Measurements from ENCODE around the gene IRF2BPL. TPM values are rescaled to one million over a fixed set of nuclear protein-coding genes. Genes with fewer than 3 reads are reported as not detected.
"Not testable (repeated sequence)": the region's sequence is repeated elsewhere in the genome, so short reads cannot be mapped to it uniquely, and the experiment has no call there.

Gene IRF2BPL
- polyA plus RNA-seq, 3 donors, result 42.5 to 48.1 (median 45.5) TPM

DNA sequence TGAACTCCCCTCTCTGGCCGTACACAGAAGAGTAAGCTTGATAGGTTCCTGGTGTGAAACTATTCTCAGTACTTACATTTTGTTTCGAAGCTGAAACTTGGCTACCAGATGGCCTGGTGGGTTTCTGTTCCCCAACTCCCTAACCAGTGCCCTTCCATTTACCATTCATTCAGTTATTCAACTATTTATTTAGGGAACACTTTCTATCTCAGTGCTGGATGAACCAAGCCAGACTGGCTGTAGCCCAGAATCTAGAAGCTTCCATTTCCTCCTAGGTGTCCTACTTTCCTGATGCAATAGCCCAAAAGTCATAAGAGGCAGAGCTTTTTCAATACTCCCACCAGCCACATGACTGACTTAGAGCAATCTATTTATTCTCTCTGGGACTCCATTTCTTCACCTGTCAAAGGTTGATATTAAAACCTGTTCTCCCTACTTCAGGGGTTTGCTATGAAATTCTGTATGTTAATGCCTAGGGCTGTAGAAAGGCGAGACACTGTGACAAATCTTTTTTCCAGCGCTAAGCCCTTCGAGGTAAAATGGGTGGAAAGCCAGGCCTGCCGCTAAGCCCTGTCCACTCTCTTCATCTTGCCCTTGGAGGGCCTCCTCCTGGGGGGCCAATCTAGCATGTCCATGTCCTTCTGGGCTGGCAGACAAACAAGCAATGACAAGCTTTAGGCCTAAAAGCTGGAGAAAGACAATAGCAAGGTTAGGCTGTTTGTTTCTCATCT is 8.1 kb upstream of the IRF2BPL start:
- no peak for DNase-seq (ENCODE audit: low read depth in 3 of 3, low spot score in 2 of 3)

DNA sequence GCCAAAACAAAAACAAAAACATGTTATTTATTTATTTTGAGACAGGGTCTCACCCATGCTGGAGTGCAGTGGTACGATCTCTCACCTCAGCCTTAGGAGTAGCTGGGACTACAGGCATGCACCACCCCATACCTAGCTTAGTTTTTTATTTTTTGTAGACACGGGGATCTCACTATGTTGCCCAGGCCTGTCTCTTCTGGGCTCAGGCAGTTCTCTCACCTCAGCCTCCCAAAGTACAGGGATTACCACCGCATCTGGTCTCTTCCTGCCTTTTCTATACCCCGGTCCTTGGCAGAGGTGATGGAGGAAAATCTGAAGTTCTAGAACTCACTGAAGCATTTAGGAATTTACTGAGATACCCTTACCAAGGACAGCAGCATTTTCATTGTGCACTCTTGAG is 6.8 kb upstream of the IRF2BPL start:
- no peak for DNase-seq (ENCODE audit: low read depth in 3 of 3, low spot score in 2 of 3)

DNA sequence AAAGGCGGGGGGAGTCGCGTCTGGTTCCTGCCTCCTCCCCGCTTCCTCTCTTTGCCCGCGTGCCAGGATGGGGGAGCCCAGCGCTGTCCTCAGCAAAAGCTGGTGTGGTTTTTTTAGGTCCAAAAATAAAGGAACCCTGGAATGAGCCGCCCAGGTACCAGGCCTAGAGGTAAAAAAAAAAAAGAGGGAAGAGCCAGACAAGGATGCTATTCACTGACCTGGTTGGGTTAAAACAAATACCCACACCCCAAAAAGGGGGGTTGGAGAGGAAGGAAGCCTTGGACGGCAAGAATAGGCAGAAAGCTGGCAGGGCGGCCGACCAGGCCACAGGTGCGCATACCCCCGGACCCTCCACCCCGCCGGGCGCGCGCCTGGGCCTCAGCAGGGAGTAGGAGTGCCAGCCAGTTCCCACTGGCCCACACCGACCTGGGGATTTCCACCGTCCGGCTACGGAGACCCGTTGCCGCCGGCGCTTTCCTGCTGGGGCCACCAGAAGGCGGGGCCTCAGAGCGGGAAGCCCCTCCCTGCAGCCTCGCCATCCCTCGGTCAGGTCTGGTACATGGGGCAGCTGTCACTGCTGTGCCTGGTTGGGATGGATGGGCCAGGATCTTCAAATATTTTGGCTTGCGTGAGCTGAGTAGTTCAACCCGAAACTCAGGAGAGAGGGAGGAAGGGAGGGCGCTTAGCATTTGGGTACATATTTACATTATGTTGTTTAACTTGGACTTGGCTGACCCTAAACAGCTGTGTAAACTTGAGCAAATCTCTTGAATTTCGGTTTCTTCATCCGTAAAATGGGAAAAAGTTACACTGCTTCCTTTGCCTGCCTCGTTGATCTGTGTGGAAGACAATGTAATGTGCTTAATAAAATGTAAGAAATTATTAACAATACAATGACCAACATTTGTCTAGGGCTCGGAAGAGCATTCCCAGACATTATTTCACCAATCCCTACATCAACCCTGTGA is 5.4 kb upstream of the IRF2BPL start:
- no peak for DNase-seq (ENCODE audit: low read depth in 3 of 3, low spot score in 2 of 3)

DNA sequence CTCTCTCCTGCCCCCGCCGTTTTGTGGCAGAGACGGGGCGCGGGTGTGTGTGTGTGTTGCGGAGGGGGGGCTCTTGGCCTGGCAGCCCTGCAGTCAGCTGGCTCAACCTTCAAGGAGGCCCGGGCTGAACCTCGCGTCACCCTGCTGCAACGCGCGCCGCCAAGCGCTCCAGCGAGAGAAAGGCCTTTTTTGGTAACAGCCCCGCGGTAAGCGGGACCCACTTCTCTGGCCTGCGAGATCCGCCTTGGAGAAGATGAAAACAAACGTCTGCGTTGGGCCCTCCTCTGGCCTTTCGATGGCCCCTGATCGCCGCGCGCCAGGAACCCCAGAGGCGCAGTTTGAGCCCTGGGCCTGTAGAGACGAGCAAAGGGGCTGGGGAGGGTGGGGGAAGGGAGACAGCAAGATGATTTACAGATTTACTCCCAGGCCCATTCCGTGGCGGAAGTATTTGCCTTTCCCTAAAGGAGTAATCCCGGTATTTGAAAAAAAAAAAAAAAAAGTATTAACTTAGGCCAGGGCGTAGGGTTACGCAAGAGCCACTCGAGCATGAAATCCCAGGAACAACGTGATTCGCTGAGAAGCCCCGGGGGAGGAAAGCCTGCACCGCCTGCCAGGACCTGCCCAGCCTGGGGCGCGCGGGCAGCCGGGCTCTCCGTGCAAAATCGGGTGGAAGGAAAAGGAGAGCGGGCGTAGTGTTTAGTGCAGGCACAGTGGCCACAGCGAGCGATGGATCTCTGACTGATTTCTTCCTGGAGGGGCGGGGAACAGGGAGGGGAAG is 4.5 kb upstream of the IRF2BPL start:
- peak in 1 of 3 donors; percentile 90 for DNase-seq (ENCODE audit: low read depth in 3 of 3, low spot score in 2 of 3)

DNA sequence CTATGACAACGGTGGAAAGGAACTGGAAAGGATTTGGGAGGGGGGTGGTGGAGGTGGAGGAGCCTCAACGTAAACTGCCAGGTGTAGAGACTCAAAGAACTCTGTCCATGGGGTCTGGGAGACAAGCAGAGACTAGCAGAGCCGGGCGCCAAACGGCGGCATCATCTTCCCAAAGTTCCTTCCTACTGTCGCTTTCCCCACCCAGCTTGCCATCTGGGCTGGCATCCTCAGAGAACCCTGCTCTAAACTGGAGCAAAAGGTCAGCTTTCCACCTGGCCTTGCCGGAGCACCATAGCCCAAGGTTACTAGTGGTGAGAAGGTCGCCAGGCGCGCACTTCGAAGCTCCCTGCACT is 4.0 kb upstream of the IRF2BPL start:
- no peak for DNase-seq (ENCODE audit: low read depth in 3 of 3, low spot score in 2 of 3)

DNA sequence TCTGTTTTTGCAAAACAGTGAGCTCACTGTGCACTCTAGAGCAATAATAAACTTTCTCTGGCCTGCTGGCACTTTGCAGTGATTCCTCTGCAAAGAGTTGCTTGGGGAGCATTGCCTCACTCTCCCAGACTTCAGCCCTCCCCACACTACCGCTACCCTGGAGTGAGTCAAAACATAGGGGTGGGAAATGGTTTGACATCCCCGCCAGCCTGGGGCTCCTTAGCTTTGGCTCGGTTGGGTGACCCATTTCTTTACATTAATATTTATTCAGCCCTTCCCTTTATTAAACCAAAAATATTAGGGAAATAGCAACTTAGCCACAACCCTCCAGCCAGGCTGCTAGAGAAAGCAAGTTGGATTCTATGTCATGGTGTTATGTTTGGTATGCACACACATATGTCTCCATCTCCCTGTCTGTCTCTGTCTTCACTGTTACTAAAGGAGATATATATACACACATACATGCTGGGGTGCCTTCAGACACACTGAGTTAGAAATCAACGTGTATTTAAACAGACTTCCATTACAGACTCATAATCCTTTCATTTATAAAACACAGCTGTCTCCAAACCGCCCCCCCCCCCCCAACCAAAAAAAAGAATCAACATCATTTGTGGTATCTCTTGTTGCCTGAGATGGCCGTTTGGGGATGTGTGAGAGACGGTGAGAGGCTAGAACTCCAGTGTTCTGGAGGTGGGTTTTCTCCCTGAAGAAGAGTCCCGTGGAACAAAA is 3.4 kb upstream of the IRF2BPL start:
- DNase-seq (ENCODE audit: low read depth in 3 of 3, low spot score in 2 of 3), result no peak

DNA sequence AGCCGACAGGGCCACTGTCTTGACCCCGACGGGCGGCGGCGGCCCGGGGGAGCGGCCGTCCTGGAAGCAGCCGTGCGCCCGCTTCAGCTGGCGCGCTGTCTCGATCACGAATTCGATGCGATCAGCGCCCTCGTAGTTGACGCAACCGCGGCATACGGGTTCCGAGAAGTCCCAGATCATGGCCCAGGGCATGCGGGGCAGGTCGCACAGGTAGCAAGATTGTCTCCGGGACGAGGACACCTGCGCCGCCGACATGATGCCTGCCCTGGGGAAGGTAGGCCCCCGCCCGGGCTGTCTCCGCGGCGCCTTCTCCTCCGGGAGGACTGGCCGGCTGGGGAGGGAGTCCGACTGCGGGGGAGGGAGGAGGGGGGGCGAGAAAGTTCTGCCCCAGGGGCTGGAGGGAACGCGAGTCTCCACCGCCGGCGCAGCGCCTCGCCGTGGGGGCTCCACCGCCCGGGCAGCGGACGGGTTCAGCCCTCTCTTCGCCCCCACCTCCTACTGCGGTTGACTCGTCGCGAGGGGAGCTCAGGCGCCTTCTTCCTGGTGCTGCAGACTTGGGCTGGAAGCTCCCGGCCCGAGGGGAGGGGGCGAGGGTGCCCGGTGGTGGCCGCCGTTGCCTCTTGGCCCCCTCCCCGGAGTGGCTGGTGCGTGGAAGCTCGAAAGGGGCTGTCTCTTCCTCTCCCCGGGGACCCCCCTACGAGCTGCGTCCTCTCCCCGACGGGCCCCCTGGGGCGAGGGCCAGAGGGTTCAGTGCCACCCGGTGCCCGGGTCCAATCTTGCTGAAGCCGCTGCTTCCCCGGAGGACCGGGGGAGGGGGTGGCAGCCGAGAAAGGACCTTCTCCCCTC is 747 bp downstream of the IRF2BPL start:
- no peak for DNase-seq (ENCODE audit: low read depth in 3 of 3, low spot score in 2 of 3)

DNA sequence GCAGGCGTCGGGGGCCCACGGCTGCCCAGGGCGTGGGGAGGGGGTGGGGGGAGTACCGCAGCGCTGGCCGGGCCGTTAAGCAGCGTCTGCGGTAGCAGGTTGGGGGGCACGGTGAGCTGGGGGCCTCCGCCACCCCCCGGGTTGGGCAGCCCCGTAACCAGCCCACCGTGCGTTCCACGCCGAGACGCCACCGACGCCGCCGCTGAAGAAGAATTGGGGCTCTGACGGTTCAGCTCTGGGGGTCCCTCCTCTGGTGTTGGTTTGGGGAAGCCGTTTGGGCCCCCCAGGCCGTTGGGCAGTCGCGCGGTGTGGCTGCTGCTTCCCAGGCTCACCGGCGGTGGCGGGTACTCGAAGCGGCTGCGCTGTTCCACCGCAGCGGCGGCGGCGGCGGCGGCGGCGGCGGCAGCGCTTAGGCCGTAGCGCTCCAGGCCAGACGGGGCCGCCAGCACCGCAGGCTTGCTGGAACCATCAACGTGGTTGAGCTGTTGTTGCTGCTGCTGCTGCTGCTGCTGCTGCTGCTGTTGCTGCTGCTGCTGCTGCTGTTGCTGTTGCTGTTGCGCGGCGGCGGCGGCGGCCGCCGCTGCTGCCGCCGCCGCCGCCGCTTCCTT is 1.5 kb downstream of the IRF2BPL start:
- DNase-seq (ENCODE audit: low read depth in 3 of 3, low spot score in 2 of 3), result no peak

DNA sequence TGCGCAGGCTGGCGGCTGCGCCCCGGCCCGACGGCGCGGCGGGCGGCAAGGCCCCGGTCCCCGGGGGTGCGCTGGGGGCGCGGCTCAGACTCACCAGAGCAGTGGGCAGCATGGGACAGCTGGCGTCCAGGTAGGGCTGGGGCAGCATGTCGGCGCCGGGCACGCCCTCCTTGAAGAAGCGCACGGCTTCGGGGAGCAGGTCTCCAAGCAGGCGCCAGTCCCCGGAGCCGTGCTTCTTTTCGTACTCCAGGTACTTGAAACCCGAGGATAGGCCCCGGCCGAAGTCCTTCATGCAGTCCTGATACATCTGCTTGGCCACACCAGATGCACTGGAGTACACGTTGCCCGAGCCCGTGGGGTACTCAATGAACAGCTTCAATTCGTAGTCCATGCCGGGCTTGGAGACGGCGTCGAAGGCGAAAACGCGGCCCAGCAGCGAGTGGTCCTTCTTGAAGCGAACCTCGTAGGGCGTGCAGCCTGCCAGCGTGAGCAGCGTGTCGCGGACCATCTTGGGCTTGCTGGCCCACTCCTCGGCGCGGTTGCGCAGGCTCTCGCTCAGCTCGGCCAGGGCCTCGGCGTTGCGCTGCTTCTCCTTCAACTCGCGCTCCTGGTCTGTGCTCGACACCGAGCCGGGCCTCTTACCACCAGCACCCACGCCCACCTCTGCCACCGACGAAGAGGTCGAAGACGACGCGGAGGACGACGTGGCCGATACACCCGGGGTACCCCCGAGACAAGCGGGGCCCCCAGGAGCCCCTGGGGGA is 2.2 kb downstream of the IRF2BPL start:
- DNase-seq (ENCODE audit: low read depth in 3 of 3, low spot score in 2 of 3), result no peak

DNA sequence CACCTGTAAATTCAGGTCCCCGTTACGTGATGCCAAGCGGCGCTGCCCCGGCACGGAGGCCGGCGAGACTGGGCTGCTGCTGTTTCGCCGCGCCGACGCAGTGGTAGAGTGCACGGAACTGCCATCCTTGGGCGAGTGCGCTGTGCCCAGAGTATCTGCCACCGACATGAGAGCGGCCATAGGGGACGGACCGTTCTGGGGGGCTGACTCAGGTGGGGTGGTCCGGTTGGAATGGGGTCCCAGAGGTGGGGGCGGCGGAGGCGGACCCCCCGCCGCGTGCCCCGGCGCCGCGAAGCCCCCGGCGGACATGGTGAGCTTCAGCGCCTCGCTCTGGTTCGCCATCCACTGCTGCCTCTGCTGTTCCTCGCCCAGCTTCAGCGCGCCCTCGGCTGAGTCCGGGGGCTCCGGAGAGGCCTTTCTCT is 2.8 kb downstream of the IRF2BPL start:
- DNase-seq (ENCODE audit: low read depth in 3 of 3, low spot score in 2 of 3), result no peak

DNA sequence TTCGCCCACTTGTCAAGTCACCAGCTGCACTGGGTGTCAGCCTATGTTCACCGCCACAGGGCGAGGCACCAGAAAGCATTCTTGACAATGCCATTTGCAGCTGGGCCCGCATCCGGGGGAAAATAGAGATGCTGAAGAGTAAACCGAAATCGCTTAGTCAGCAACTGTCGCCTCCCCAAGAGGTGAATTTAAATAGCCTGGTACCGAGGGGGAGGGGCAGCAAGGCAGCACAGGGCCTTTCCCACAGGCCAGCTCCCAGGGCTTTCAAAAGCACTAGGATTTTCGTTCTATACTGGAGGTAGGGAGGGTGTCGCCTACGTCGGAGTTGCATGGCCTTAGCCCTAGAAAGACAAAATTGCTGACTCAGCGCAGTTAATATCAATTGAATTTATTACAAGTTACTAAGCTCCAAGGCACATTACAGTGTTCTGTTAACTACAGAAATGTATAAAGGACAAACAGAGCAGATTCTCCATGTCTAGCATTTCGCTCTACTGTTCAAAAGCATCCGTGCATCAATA is 4.3 kb downstream of the IRF2BPL start:
- no peak for DNase-seq (ENCODE audit: low read depth in 3 of 3, low spot score in 2 of 3)

DNA sequence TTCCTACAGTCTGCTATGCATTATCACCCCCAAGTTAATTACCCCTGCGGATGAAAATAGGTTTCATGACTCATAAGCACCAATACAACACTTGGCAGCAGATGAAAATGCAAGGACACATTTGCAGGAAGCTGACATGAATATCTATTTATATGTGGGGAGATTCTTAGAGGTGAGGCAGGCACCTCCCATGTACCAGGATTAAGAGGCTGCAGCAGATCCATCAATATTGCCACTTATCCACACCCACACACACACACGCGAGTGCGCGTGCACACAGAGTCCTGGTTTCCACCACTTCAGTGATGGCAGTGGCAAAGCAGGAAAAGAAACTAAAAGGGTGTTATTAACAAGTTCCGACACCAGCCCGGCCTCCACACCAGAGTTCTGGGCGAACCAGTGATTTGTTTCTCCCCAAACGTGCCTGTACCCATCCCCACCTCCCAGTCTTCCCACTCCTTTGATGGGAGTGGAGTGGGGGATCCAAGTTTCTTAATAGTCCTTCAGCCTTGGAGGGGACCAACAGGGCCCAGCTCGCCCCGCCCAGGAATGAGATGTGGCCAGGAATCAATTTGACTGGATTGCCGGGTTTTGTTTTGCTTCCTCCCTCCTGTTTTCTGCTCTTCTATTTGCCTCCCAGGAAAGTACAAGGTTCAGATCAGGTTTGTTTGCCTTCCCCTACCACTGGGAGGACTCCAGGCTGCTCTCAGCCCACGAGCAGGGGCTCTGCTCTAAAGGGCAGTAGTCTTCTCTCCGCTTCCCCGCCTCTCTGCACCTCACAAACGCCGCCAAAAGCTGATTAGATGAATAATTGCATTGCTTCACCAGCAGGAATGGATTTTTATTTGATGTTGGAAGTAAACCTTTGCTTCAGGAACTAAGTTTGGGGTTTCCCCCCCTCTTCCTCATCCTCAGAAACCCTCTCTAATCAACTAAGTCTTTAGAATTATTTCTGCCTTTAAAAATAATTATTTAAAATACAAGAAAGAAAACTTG is 5.2 kb downstream of the IRF2BPL start:
- DNase-seq (ENCODE audit: low read depth in 3 of 3, low spot score in 2 of 3), result no peak

DNA sequence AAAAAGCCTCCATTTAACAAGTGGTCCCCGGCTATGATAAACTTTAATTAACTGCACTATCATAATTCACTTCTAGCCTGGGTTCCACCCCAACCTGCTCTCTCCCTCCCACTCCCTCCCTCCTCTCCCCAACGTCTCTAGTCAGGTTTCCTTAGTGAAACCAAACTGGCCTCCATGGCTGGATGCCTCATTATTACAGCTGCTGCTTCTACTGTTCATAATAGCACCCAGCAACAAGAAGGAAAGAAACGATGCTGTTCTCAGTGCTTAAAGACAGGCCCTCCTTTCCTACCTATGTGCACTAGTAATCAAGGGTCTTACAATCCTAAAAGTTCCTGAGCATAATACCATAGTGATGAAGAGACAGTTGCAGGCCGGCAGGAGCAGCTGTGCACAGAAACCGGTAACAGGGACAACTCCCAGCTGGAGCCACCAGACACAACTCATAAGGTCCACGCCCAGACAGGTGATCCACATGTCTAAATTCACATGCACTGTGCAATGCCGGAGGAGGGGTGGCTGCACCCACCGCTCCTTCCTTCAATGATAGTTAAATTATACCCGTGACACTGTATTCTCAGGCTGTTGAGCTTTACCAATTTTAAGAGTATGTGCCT is 6.2 kb downstream of the IRF2BPL start:
- no peak for DNase-seq (ENCODE audit: low read depth in 3 of 3, low spot score in 2 of 3)

DNA sequence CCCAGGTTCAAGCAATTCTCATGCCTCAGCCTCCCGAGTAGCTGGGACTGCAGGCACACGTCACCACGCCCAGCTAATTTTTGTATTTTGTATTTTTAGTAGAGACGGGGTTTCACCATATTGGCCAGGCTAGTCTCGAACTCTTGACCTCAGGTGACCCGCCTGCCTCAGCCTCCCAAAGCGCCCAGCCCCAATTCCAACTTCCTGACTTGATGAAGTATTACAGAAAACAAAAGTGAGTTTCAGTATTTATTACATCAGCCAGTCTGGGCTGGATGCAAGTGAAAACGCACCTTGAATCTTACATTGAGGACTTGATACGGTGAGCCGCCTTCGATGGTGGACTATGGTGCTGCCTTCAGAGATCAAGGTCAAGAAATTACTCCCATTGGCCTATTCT is 7.1 kb downstream of the IRF2BPL start:
- not testable (repeated sequence) for DNase-seq (ENCODE audit: low read depth in 3 of 3, low spot score in 2 of 3)

DNA sequence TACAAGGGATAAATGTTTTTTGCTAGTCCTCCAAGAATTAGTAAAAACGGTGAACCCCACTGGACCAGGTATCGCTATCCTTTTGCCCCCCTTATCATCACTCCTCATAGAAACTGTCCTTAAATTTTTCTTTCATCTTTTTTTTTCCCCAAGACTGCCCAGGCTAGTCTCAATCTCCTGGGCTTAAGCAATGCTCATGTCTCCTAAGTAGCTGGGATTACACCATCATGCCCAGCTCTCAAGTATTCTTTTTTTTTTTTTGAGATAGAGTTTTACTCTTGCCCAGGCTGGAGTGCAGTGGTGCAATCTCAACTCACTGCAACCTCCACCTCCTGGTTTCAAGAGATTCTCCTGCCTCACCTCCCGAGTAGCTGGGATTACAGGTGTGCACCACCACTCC is 9.7 kb downstream of the IRF2BPL start:
- DNase-seq (ENCODE audit: low read depth in 3 of 3, low spot score in 2 of 3), result no peak

DNA sequence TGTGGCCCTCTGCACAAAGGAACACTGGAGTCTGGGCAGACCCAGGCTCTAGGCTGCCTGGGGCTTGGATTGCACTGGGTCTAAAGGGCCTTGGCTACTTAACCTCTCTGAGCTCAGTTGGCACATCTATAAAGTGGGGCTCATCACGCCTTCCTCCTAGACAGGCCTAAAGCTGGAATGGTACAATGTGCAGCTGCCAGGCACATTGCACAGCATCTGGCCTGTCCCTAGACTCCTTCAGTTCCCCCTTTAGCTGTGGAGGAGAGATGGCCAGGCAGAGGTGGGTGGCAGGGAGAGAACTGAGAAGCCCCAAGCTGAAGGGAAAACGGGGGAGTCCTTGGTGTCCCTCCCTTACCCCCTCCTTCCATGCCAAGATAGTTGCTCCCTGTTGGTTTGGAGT is 10.8 kb downstream of the IRF2BPL start:
- DNase-seq (ENCODE audit: low read depth in 3 of 3, low spot score in 2 of 3), result no peak

DNA sequence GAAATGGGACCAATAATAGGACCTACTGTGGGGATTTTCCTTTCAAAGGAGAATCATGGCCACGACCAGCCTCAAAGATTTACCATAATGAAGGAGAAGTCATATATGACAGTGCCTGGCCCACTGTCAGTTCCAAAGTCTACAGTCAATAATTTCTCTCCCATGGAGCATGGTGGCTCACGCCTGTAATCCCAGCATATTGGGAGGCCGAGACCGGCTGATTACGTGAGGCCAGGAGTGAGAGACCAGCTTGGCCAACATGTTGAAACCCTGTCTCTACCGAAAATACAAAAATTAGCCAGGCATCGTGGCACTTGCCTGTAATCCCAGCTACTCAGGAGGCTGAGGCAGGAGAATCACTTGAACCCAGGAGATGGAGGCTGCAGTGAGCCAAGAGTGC is 13.8 kb downstream of the IRF2BPL start:
- no peak for DNase-seq (ENCODE audit: low read depth in 3 of 3, low spot score in 2 of 3)

All from right renal cortex interstitium (tissue), 3 donors.